Osteocyte (in vitro differentiated cells): ENCODE measurements around the gene DNAJB14. TPM values are rescaled to one million over a fixed set of nuclear protein-coding genes. Genes with fewer than 3 reads are reported as not detected.

Experiments used
- DNase-seq: peaks from one replicate; pipeline ENCODE4 v3.0.0; 2021; ENCODE audit warnings: mixed read lengths; ENCODE audit not compliant: unreplicated experiment; ENCODE audit errors: extremely low spot score
- H3K27ac Mint-ChIP-seq: one replicate; pipeline ENCODE4 v1.8.0; 2021; ENCODE audit warnings: mild to moderate bottlenecking, mixed read lengths; ENCODE audit not compliant: unreplicated experiment
- H3K27me3 Mint-ChIP-seq: one replicate; pipeline ENCODE4 v1.8.0; 2021; ENCODE audit warnings: mixed read lengths; ENCODE audit not compliant: unreplicated experiment
- H3K36me3 Mint-ChIP-seq: one replicate; pipeline ENCODE4 v1.8.0; 2021; ENCODE audit warnings: mixed read lengths; ENCODE audit not compliant: unreplicated experiment
- H3K4me1 Mint-ChIP-seq: one replicate; pipeline ENCODE4 v1.8.0; 2021; ENCODE audit warnings: mixed read lengths; ENCODE audit not compliant: unreplicated experiment
- H3K4me3 Mint-ChIP-seq: one replicate; pipeline ENCODE4 v1.8.0; 2021; ENCODE audit warnings: mild to moderate bottlenecking, moderate library complexity, mixed read lengths; ENCODE audit not compliant: unreplicated experiment
- H3K9me3 Mint-ChIP-seq: one replicate; pipeline ENCODE4 v1.8.0; 2021; ENCODE audit warnings: mixed read lengths; ENCODE audit not compliant: unreplicated experiment
- CTCF ChIP-seq: fragments of 200-600 bp; sonication (generic); IDR thresholded peaks from 2 replicates; pipeline ENCODE4 v1.5.0; 2021; ENCODE audit warnings: antibody characterized with exemption, mild to moderate bottlenecking, moderate library complexity
- total RNA-seq: library from RNA; stranded (reverse); gene quantifications from 2 replicates; pipeline ENCODE4 v1.2.1, GENCODE V29; 2021

The DNAJB14 gene
- total RNA-seq, 1 donor from 2014 or later, result 56.5 TPM

- DNase-seq, result no peak
- Mint-ChIP-seq H3K27me3 (peaks cover 42% of the 10 kb centered on the region), H3K4me1 (no peaks in the 10 kb centered on the region), H3K36me3 (no peaks in the 10 kb centered on the region), H3K27ac (no peak overlapping the region), H3K4me3 (no peak overlapping the region), H3K9me3 (no peaks in the 10 kb centered on the region)
- TF ChIP-seq CTCF, result no peak
Measured at GRCh38 chr4:99855678-99856077, 90.7 kb downstream of the DNAJB14 start.

GRCh38 chr4:99853999-99854398, 92.4 kb downstream of the DNAJB14 start:
- no peak for DNase-seq
- Mint-ChIP-seq H3K9me3 (no peaks in the 10 kb centered on the region), H3K27ac (no peak overlapping the region), H3K4me1 (no peaks in the 10 kb centered on the region), H3K4me3 (no peak overlapping the region), H3K27me3 (peaks cover 36% of the 10 kb centered on the region), H3K36me3 (no peaks in the 10 kb centered on the region)
- TF ChIP-seq CTCF, result no peak

GRCh38 chr4:99853190-99853589, 93.2 kb downstream of the DNAJB14 start:
- Mint-ChIP-seq H3K27me3 (peaks cover 34% of the 10 kb centered on the region), H3K4me3 (no peak overlapping the region)
- TF ChIP-seq CTCF, result no peak

GRCh38 chr4:99852199-99852749, 94.1 kb downstream of the DNAJB14 start:
- Mint-ChIP-seq H3K27ac (no peak overlapping the region), H3K36me3 (no peaks in the 10 kb centered on the region), H3K4me1 (no peaks in the 10 kb centered on the region), H3K27me3 (peaks cover 30% of the 10 kb centered on the region), H3K4me3 (no peak overlapping the region), H3K9me3 (no peaks in the 10 kb centered on the region)
- TF ChIP-seq CTCF, result no peak
- DNase-seq, result no peak

More at GRCh38 chr4:99853190-99853589, 93.2 kb downstream of the DNAJB14 start:
- DNase-seq, result no peak
- Mint-ChIP-seq H3K27ac (no peak overlapping the region), H3K9me3 (no peaks in the 10 kb centered on the region), H3K4me1 (no peaks in the 10 kb centered on the region), H3K36me3 (no peaks in the 10 kb centered on the region)

- Mint-ChIP-seq H3K36me3 (no peaks in the 10 kb centered on the region), H3K9me3 (no peaks in the 10 kb centered on the region), H3K27ac (no peak overlapping the region), H3K27me3 (peaks cover 7% of the 10 kb centered on the region), H3K4me3 (no peak overlapping the region), H3K4me1 (no peaks in the 10 kb centered on the region)
- TF ChIP-seq CTCF, result no peak
- DNase-seq, result no peak
Measured at GRCh38 chr4:99848591-99849001, 97.8 kb downstream of the DNAJB14 start.
